NCI-H146 treated with DMSO at 0.1 percent for 48 hours (cell line): ENCODE results near the gene FIGLA.
"Not testable (repeated sequence)": the region's sequence is repeated elsewhere in the genome, so short reads cannot be mapped to it uniquely, and the experiment has no call there.

Source experiments
- DNase-seq: peaks from one replicate; lab custom pipeline; 2025; ENCODE audit not compliant: unreplicated experiment; lab: John Stamatoyannopoulos, UW

Gene FIGLA

GRCh38 chr2:70808983-70809958 is 18.8 kb upstream of the FIGLA start:
- no peak for DNase-seq

GRCh38 chr2:70807828-70808118 is 17.3 kb upstream of the FIGLA start:
- no peak for DNase-seq

- peak; percentile 85 for DNase-seq
Measured at GRCh38 chr2:70807102-70807827, 16.8 kb upstream of the FIGLA start.

- DNase-seq, result no peak
Measured at GRCh38 chr2:70806620-70807019, 16.2 kb upstream of the FIGLA start.

GRCh38 chr2:70806013-70806412 is 15.6 kb upstream of the FIGLA start:
- DNase-seq, result peak; percentile 8

GRCh38 chr2:70801607-70802263 is 11.3 kb upstream of the FIGLA start:
- DNase-seq, result no peak

GRCh38 chr2:70799706-70800105 is 9.3 kb upstream of the FIGLA start:
- DNase-seq, result no peak

- not testable (repeated sequence) for DNase-seq
Measured at GRCh38 chr2:70797996-70798395, 7.6 kb upstream of the FIGLA start.

- no peak for DNase-seq
Measured at GRCh38 chr2:70797506-70797905, 7.1 kb upstream of the FIGLA start.

- DNase-seq, result no peak
Measured at GRCh38 chr2:70796262-70796661, 5.8 kb upstream of the FIGLA start.

- DNase-seq, result no peak
Measured at GRCh38 chr2:70795164-70795995, 4.9 kb upstream of the FIGLA start.

GRCh38 chr2:70793450-70793849 is 3.0 kb upstream of the FIGLA start:
- peak; percentile 28 for DNase-seq

GRCh38 chr2:70789304-70790135 is 923 bp downstream of the FIGLA start:
- DNase-seq, result peak; percentile 60

- DNase-seq, result peak; percentile 17
Measured at GRCh38 chr2:70785137-70785911, 5.1 kb downstream of the FIGLA start.

GRCh38 chr2:70784320-70784719 is 6.1 kb downstream of the FIGLA start:
- DNase-seq, result no peak

GRCh38 chr2:70779911-70780545 is 10.4 kb downstream of the FIGLA start:
- no peak for DNase-seq

- DNase-seq, result no peak
Measured at GRCh38 chr2:70779491-70779890, 11.0 kb downstream of the FIGLA start.

- no peak for DNase-seq
Measured at GRCh38 chr2:70778676-70779075, 11.8 kb downstream of the FIGLA start.

- DNase-seq, result no peak
Measured at GRCh38 chr2:70777450-70777849, 13.0 kb downstream of the FIGLA start.
